ENCODE measurements around the gene MED20.
A peak's percentile ranks its signal among the peaks of the same experiment; 100 is the strongest.

The MED20 gene

DNA sequence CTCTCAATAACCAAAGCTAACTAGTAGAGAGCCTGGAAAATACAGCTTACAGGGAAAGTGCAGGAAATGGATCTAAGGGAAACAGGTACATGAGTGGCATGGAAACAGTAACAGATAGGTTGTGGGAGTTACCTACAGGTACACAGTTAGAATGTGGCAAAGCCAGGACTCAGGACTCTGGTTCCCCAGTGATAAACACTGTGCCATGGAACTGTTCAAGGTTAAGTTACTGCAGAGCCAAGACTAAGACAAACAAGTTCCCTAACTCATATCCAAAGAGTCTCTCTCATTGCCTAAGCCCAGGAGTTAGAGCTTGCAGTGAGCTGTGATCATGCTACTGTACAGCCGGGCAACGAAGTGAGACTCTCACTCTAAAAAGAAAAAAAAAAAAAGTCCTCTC is 6.6 kb downstream of the MED20 start:
- no peak for DNase-seq (ENCODE audit: low read depth, low spot score)

DNA sequence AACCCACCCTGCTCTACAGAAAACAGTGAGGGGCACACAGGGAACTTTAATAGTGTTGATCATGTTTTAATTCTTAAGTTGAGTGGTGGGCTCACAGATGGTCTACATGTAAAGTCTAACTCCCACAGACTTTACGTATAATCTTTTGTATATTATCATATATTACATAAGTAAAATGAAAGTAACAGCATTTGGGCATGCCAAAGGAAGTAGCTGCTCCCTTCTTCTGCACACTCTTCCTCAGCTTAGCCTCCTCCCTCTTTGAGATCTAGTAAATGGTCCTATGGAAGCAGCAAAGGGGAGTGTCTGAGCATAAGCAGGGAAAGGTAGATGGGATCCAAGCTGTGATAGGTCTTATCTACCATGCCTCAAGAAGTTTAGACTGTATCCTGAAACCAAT is 11.2 kb downstream of the MED20 start:
- DNase-seq (ENCODE audit: low read depth, low spot score), result no peak

DNA sequence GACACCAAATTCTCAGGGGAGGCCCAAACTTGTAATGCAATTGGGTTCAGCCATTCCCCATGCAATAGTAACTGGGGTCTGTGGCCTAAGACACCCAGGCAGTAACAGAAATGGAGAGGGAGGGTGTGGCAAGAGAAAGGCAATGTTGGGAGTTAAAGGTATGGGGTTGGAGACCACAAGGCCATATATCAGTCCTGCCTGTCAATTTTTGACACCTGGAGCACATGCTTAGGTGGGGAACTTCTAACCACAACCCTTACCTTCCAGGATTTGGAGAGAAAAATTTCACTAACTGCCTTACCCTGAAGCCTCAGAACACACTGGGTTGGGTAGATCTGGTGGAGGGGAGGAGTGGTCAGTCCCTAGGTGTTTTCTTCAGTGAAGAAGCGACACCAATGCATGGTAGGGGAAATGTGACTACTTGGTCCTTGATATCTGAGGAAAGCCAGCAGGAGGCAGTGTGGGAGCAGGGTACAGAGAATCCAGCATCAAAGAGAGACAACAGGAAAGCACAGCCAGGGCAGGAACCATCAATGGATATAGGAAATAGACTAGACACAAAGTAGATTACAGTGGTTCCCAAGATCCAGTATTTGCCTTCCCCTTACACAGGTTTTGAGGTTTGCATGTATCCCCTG is 18.9 kb downstream of the MED20 start:
- DNase-seq (ENCODE audit: low read depth, low spot score), result peak; percentile 34

DNA sequence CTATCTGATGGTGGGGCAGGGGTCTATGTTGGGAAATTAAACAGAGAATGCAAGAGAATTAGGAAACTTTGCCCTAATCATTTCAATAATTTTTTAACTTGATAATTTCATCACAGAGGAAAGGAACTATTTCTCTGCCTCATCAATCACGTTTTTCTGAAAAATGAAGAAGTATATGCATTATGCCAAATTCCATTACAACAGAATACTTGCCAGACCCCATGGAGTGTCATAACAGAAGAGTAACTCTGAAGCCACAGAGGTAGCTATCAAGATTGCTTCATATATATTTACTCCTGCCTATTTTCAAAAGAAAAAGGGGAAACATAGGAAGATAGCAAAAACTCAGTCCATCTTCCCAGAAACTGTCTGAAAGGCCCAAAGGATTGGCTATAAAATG is 20.1 kb downstream of the MED20 start:
- DNase-seq (ENCODE audit: low read depth, low spot score), result no peak

DNA sequence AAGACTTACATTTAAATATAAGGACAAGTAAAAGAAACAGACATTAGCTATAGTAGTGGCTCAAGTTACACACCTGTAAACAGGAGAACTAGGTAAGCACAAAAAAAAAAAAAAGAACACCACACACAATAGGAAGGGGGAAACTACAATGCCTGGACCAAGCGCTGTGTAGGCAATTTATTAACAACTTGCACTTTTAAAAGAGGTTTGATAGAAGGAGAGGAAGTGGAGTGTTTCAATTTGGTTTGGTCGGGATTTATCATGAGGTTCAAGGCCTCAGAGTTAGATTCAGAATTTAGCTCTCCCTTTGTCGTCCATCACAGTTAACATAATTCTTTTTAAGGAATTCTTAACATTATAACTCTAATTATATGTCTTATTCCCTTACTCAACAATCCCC is 24.7 kb downstream of the MED20 start:
- no peak for DNase-seq (ENCODE audit: low read depth, low spot score)

DNA sequence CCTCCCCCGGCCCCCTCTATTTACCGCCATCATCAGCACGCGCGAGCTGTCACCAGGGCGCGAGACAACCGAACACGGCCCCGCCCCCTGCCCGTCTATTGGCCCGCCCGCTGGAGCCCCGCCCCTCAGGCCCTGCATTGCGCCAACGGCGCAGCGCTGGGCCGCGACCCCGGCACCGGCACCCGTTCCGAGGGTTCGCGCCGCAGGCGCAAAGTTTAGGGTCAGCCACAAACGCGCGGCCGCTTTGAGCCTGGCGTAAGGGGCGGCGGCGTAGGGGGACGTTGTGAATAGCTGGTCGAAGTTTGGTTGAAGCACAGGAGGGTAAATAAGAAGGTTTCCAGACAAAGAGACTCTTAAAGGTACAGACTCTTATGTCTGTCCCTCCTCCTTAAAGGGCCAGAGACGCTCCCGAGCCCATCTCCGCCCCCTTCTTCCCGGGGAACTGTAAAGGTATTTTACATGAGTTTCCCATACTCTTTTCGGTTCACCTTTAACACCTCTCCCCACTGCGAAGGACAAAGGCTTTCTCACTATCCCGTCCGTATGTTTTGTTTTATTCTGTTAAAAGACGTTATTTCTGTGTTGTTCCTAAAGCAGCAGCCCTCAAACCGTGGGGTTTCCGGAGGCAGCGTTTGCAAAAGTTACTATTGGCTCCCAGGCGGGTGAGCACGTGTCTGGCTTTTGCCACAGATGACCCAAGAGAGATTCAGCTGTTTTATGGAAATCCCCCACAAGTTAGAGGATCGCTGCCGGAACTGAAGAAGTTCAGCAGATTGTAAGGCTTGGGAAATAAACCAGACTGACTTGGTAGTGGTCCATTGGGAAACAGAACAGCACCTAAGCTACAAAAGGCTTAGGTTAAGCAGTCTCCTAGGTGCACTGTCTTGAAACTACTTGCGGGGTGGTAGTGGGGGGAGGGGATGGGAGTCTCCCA is 25.4 kb downstream of the MED20 start, which contains the start of gene USP49:
USP49 (minus strand) TSS at position 76 of the 934 bp plus-strand sequence. CDS start 88,392 bp downstream, outside the sequence.
- peak; percentile 89 for DNase-seq (ENCODE audit: low read depth, low spot score)

DNA sequence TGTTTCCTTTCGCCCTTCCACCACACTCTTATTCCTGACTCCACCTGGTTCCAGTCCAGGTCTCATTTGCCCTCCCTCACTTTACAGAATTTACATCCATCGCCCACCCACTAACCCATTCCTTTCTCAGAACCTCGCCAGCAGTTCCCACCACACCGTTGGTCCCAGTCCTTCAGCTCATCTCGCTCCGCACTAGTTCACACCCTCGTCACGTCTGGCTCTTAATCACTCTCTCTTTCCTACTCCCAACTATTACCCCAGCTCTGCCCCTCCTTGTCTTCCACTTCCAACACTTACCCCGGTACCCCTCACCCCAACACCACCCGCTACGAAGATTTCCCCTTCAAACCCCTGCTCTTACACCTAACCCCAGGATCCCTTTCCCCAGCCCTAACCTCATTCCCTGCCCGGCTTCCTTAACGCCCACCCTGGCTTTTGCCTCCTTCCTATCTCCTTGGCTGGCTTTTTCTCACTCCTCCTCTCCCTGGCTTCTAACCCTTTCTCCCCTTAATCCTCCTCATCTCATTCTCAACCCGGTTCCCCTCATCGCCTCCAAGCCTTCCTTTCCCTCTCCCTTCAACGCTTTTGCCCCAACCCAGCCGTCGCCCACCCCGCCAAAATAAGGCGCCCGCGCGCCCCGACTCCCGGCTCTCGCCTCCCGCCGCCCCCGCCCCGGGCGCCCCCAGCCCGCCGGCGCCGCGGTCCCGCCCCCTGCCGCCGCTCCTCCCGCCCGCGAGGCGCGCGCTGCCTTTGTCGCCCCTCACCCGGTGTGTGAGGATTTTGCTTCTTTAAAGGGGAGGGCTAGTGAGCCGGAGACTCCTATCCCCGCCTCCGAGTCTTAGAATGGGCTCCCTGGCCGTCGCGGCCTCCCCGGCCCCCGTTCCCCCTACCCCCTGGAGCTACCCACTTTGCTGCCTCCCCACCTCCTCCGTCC is 26.3 kb downstream of the MED20 start:
- peak; percentile 0 for DNase-seq (ENCODE audit: low read depth, low spot score)

DNA sequence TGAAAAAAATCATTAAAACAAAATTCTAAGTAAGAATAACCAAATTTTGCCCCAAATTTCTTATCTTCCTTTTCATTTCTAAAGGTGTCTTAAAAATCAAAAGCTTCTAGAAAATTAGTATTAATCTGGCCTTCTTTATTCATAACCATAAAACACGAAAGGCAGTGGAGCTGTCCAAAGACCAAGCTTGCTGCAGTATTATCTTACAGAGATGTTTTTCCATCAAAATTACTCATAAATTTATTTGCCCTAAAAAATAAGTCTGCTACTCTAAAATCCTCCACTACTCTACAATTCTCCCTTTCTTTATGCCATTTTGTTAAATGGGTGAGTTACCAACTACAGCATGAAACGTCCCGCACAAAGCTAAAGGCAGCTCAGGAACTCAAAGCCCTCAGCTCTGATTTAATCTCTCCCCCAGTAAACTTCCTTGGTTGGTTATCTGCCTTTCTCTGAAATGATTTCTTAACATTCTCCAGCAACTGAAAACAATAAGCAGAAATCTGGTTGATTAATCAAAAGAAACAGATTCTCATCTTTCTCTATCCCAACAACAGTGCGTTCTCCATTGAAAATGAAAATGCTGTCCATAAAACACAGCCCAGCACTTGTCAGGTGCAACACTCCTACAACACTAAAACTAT is 27.9 kb downstream of the MED20 start:
- DNase-seq (ENCODE audit: low read depth, low spot score), result no peak

DNA sequence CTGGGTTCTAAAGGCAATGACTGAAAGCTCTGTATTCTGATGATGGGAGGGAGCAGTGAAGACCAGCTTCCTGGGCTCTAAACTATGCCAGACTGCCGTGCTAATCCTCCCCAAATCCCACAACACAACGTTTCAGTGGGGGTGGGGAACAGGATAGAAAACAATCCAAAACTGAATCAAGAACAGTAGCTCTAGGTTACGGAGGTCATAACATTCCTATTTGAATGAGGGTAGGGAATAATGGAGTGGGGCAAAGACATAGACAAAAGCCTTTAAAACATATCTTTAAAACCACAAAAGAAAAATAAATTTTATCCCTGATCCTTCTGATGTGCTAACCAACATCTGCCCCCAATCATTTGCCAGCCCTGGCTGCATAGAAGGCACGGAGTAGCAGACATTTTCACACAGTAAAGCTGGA is 33.6 kb downstream of the MED20 start:
- no peak for DNase-seq (ENCODE audit: low read depth, low spot score)

DNA sequence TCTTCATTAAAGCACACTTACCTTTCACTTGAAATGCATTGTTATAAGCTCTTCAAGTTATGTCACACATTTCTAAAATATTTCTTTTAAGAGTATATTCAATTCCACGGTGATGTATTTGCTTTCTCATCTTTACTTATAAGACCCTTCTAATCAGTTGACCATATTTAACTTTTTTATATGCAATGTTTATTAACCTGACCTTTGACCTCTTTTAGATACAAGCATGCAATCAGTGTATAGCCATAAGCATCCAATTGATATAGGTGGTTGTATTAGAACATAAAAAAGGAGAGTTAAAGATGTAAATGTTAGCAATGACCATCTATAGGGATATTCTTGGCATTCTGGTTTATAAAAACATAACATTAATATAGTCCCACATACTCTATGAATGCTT is 35.0 kb downstream of the MED20 start:
- no peak for DNase-seq (ENCODE audit: low read depth, low spot score)

DNA sequence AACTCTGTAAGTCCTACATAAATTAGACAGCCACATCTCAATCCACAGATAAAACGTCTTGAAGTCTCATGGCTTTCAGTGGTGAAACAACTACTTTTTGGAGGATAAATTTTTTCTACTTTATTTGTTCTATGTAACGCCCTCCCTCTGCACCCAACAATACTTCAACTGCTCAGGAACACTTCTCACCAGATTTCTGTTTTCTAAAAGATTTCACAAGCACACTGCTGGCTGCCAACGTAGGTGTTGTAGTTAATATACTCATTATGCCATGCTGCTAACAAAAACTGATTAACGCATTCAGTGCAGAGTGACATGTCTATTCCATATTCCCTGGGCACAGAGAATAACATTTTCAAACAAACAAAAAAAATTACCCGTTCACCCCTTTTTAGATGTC is 36.0 kb downstream of the MED20 start:
- no peak for DNase-seq (ENCODE audit: low read depth, low spot score)

DNA sequence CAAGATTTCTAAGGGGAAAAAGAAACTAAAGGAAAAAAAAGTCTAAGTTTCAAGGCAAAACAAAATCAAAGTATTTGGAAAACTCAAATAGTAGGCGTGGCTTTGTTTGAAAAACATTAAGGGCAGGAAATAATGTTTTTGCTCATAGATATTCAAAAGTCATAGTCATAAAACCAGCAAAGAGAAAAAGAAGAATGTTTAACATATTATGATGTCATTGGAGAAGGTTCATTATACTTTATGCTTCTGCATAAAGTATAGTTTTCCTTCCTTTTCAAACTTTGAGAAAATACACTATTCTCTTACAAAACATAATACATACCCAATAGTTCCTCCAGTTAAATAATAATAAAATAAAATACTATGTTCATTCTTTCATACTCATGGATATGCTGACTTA is 39.4 kb downstream of the MED20 start:
- DNase-seq (ENCODE audit: low read depth, low spot score), result no peak

DNA sequence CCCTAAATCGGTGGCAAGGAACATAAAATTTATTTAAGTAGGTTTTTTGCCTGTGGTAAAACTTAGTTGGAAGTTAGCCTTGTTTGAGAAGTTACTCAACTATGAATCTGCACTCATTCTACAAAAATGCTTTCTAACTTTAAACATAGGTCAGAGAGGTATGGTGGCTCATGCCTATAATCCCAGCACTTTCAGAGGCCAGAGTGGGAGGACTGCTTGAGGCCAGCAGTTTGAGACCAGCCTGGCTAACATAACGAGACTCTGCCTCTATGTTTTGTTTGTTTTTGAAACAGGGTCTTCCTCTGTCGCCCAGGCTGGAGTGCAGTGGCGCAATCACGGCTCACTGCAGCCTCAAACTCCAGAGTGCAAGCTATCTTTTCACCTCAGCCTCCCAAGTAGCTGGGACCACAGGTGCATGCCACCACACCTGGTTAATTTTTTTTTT is 42.0 kb downstream of the MED20 start:
- no peak for DNase-seq (ENCODE audit: low read depth, low spot score)

DNA sequence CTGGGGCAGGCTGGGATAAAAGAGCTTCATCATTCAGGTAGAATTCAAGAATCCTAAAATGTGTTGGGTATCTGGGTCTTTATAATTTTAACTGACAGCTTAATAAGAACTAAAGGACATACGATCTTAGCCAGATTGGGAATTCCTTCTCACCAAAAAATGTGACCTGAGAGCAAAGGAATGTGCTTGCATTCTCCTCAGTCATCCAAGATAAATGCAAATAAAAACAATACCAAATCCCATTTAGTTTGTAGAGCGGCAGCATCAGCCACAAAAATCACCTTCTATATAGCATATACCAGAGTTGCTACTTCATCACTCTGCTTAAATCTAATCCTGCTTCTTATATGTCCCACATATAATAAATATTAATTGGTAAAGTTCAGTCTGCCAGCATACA is 42.7 kb downstream of the MED20 start:
- no peak for DNase-seq (ENCODE audit: low read depth, low spot score)

DNA sequence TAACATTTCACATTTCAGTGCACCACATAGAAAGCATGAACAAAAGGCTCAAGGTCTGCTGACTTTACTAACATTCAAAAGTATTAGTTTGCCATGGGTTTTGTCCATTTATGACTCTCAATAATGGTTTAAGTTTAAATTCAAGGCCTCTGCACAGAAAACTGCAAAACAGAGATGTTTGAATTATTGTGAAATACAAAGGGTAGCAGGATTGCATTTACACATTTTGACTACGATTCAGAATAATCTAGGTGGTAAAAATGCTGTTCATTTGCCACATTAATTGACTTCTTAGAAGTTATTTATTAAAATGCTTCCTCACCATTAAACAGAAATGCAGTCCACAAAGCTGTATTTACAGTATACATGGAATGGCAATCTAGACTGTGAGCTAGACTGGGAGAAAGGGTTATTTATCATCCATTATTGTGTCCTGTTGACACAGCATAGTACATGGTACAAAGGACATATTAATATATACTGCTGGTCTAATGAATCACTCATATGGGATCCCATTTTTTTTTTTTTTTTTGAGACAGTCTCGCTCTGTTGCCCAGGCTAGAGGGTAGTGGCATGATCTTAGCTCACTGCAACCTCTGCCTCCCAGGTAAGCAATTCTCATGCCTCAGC is 43.8 kb downstream of the MED20 start:
- DNase-seq (ENCODE audit: low read depth, low spot score), result no peak

DNA sequence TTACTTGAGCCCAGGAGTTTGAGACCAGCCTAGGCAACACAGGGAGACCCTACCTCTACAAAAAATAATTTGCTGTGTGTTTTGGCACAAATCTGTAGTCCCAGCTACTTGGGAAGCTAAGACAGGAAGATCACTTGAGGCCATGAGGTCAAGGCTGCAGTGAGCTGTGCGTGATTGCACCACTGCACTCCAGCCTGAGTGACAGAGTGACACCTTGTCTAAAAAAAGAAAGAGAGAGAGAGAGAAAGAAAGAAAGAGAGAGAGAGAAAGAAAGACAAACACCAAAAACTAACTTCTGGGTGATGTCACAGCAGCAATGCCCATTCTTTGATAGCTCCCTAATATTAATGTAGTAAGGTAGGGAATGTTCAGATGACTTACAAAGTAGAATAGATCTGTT is 46.2 kb downstream of the MED20 start:
- DNase-seq (ENCODE audit: low read depth, low spot score), result no peak

DNA sequence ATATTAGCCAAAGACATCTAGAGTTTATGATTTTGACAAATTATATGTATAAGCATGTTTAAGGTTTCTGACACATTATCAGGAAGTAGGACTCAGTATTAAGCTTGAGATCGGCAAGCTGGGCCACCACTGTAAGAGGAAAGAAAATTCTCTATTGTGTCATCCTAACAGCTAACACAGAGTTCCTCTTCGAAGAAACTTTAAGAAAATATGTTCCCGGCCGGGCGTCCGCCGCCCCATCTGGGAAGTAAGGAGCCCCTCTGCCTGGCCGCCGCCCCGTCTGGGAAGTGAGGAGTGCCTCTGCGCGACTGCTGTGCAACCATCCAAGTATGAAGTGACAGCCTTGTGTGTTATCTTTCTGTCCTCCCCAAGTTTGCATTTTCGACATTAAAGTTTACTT is 48.8 kb downstream of the MED20 start:
- no peak for DNase-seq (ENCODE audit: low read depth, low spot score)

DNA sequence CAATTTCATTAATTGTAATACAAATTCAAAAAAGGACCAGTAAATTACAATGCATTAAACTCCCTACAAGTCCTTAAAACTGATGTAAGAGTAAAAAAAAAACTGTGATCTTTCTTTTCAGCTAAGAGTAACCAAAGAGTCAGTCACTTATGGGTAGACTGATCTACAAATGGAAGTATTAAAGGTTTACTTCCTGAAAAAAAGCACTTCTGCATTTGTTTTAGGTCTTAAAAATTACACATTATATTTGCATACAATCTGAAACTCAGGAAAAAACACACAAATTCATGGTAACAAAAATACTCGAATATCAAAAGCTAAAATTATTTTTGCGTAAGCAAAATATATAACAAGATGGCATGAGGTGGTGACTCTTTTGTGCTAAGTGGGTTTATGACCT is 49.2 kb downstream of the MED20 start:
- DNase-seq (ENCODE audit: low read depth, low spot score), result no peak

DNA sequence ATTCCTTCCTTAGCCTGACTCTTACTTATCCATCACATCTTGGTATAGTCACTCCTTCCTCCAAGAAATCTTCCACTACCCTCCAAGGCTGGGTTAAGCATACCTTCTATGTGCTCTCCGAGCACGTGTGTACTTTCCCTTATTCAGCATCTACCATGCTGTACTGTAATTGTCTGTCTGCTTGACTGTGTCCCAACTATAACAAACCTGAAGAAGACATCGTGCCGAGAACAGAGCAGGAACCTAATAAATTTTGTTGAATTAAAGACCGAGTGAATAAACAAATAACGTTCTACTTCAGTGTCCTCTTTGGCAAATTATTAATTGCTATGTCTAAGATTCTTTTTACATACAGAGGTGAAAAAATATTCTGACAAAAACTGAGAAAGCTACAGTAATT is 61.6 kb downstream of the MED20 start:
- DNase-seq (ENCODE audit: low read depth, low spot score), result no peak

DNA sequence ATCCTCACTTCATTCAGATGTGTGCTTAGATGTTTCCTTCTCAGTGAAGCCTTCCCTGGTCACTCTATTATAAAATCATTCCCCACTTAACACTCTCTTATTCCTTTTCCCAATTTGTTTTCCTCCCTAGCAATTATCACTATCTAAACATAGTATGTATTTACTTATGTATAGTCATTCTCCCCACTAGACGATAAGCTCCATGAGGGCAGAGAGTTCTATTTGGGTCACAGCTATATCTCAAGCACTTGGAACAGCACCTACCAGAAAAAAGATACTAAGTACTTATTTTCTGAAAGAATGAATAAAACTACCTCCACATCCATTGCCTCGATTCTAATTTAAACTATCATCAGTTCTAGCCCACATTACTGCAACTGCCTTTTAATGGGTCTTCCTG is 62.2 kb downstream of the MED20 start:
- DNase-seq (ENCODE audit: low read depth, low spot score), result no peak

Measured in activated naive CD8-positive, alpha-beta T cell treated with anti-CD3 and anti-CD28 coated beads, Interleukin-2, amount 50 U/mL, for 16 hours (primary cell).